ENCODE results near the gene METTL9. TPM values are rescaled to one million over a fixed set of nuclear protein-coding genes. Genes with fewer than 3 reads are reported as not detected.
"Not testable (repeated sequence)": the region's sequence is repeated elsewhere in the genome, so short reads cannot be mapped to it uniquely, and the experiment has no call there.

METTL9 gene
- total and polyA plus RNA-seq, 12 donors = 35.7 to 398 (median 212) TPM

DNA sequence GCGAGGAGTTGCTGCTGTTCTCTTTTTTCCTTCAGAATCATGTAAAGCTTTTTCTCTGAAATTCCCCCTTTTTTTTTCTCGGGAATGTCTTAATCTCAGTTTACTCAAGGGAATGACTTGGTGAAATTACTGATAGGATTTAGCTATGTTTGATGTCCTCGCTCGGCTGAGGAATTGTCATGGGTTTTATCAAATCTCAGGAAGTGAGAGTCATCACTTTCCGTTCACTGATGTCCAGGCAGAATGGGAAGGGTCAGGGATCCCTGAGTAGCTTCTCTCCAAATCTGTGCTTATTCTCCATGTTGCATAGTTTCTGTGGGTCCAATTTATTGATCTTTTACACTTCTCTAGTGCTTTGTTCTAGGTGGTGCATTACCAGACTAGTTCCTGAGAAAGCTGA, 46.7 kb downstream of the METTL9 start:
- intact Hi-C loops (cut with DNase I) = no loop called here
- H3K4me1 ChIP-seq (replicated peaks in 1 of 2) = peaks cover 21 to 63% of the 10 kb centered on the region in 2 donors

GRCh38 chr16:21646721-21647561, 47.6 kb downstream of the METTL9 start:
- Histone ChIP-seq H3K27me3 (no peaks in the 10 kb centered on the region), H3K27ac (peak overlapping the region in 4 of 5 donors; percentile 55 to 89 (median 84)), H3K9me3 (replicated peaks in 1 of 3) (no peaks in the 10 kb centered on the region), H3K36me3 (replicated peaks in 1 of 2) (no peaks in the 10 kb centered on the region), H3K4me1 (replicated peaks in 1 of 2) (peaks cover 21 to 55% of the 10 kb centered on the region in 2 donors), H3K4me3 (no peak overlapping the region)
- no peak for DNase-seq
- intact Hi-C loops (cut with DNase I) = no loop called here
- TF ChIP-seq POLR2A (IDR thresholded peaks at IDR 0.05) = no peak
- no peak for TF ChIP-seq CTCF (IDR thresholded peaks at IDR 0.05)
- 84 to 95% (median 88%) methylated on average over 18 of the region's 18 CpGs for WGBS, 4 donors

More for the DNA sequence above, 46.7 kb downstream of the METTL9 start:
- peak overlapping the region; percentile 55 to 89 (median 84) for H3K27ac ChIP-seq
- TF ChIP-seq CTCF (IDR thresholded peaks at IDR 0.05) (no peak), POLR2A (IDR thresholded peaks at IDR 0.05) (peak in 1 of 2 donors; percentile 10)
- H3K4me3 ChIP-seq = peak overlapping the region in 2 of 4 donors; percentile 14 to 46
- H3K36me3 ChIP-seq (replicated peaks in 1 of 2) = no peaks in the 10 kb centered on the region
- peak in 2 of 7 donors; percentile 51 to 53 for DNase-seq
- H3K27me3 ChIP-seq = no peaks in the 10 kb centered on the region
- 16 to 38% (median 21%) methylated on average over 5 of the region's 5 CpGs for WGBS, 4 donors
- no peaks in the 10 kb centered on the region for H3K9me3 ChIP-seq (replicated peaks in 1 of 3)

DNA sequence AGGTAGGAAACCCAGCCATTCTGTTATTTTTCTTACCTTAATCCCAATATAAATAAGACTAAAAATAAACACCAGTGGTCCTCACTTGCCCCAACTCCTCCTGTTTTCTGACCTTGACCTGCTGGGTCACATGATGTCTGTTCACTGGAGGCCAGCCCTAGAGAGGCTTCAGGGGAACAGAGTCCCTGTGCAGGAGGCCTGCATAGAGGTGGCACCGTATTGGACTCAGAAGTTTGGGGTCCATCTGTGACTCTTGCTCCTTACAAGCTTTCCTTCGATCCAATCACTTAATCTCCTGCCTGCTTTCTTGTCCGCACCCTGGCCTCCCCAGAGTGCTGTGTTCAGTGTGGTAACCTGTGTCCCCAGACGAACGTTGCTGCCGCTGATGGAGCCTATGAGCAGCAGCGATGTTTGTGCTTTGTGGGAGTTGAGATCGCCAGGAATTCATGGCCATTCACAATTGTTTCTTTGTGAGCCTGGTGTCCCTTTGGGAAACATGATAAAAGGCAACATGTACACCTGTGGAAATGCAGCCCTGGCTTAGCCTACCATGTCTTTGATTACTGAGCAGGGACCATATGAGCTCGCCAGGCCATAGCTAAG, 48.3 kb downstream of the METTL9 start:
- peaks cover 21 to 51% of the 10 kb centered on the region in 2 donors for H3K4me1 ChIP-seq (replicated peaks in 1 of 2)
- H3K27me3 ChIP-seq = no peaks in the 10 kb centered on the region
- TF ChIP-seq POLR2A (IDR thresholded peaks at IDR 0.05) (no peak), CTCF (IDR thresholded peaks at IDR 0.05) (no peak)
- 89 to 95% (median 90%) methylated on average over 9 of the region's 9 CpGs for WGBS, 4 donors
- no peaks in the 10 kb centered on the region for H3K36me3 ChIP-seq (replicated peaks in 1 of 2)
- H3K4me3 ChIP-seq = no peak overlapping the region
- peak overlapping the region in 2 of 5 donors; percentile 19 to 84 for H3K27ac ChIP-seq
- no peaks in the 10 kb centered on the region for H3K9me3 ChIP-seq (replicated peaks in 1 of 3)
- DNase-seq = no peak
- intact Hi-C loops (cut with DNase I) = no loop called here

- not testable (repeated sequence) for H3K4me3 ChIP-seq; DNase-seq; H3K36me3 ChIP-seq (replicated peaks in 1 of 2); H3K27me3 ChIP-seq; H3K9me3 ChIP-seq (replicated peaks in 1 of 3)
- peaks cover 18 to 48% of the 10 kb centered on the region in 2 donors for H3K4me1 ChIP-seq (replicated peaks in 1 of 2)
- intact Hi-C loops (cut with DNase I) = loop anchor here in 1 of 2 donors (5.0 kb wide), 1 partner anchor 57 kb away; no protein-coding TSS in a partner anchor
- WGBS, 4 donors = 86 to 91% (median 88%) methylated on average over 12 of the region's 12 CpGs
- H3K27ac ChIP-seq = peak overlapping the region in 2 of 5 donors; percentile 7 to 26
Measured at GRCh38 chr16:21649826-21650406, 50.5 kb downstream of the METTL9 start.
